ENCODE results near the gene LRRC9.

Gene LRRC9

GRCh38 chr14:59890676-59891075 lies 29.3 kb upstream of the LRRC9 start:
- TF ChIP-seq FOXP2 (optimal IDR thresholded peaks at IDR 0.05; ENCODE audit: borderline replicate concordance, extremely low read depth, extremely low read length, insufficient read depth) = no peak
- TF ChIP-seq REST (IDR thresholded peaks at IDR 0.05; ENCODE audit: insufficient read depth in 1 of 2, low read depth in 2 of 2, low read length in 2 of 2) = no peak
- no peak for TF ChIP-seq SIN3A (IDR thresholded peaks at IDR 0.05; ENCODE audit: borderline replicate concordance, insufficient read depth, low read length)

- TF ChIP-seq TAF1 (IDR thresholded peaks at IDR 0.05; ENCODE audit: borderline replicate concordance, insufficient read depth, low read length) (no peak), POLR2AphosphoS5 (IDR thresholded peaks at IDR 0.05; ENCODE audit: low read depth, low read length) (no peak), SIN3A (IDR thresholded peaks at IDR 0.05; ENCODE audit: borderline replicate concordance, insufficient read depth, low read length) (no peak), FOXP2 (optimal IDR thresholded peaks at IDR 0.05; ENCODE audit: borderline replicate concordance, extremely low read depth, extremely low read length, insufficient read depth) (no peak)
These were observed 24.2 kb upstream of the LRRC9 start for GRCh38 chr14:59895721-59896120.

- TF ChIP-seq TAF1 (IDR thresholded peaks at IDR 0.05; ENCODE audit: borderline replicate concordance, insufficient read depth, low read length) = no peak
- no peak for TF ChIP-seq SIN3A (IDR thresholded peaks at IDR 0.05; ENCODE audit: borderline replicate concordance, insufficient read depth, low read length)
- TF ChIP-seq POLR2AphosphoS5 (IDR thresholded peaks at IDR 0.05; ENCODE audit: low read depth, low read length) = no peak
- TF ChIP-seq FOXP2 (optimal IDR thresholded peaks at IDR 0.05; ENCODE audit: borderline replicate concordance, extremely low read depth, extremely low read length, insufficient read depth) = no peak
- no peak for TF ChIP-seq REST (IDR thresholded peaks at IDR 0.05; ENCODE audit: insufficient read depth in 1 of 2, low read depth in 2 of 2, low read length in 2 of 2)
These were observed 22.1 kb upstream of the LRRC9 start for GRCh38 chr14:59897757-59898383.

GRCh38 chr14:59900556-59900955 lies 19.4 kb upstream of the LRRC9 start:
- TF ChIP-seq FOXP2 (optimal IDR thresholded peaks at IDR 0.05; ENCODE audit: borderline replicate concordance, extremely low read depth, extremely low read length, insufficient read depth) (no peak), REST (IDR thresholded peaks at IDR 0.05; ENCODE audit: insufficient read depth in 1 of 2, low read depth in 2 of 2, low read length in 2 of 2) (no peak), SIN3A (IDR thresholded peaks at IDR 0.05; ENCODE audit: borderline replicate concordance, insufficient read depth, low read length) (no peak), TAF1 (IDR thresholded peaks at IDR 0.05; ENCODE audit: borderline replicate concordance, insufficient read depth, low read length) (no peak), POLR2AphosphoS5 (IDR thresholded peaks at IDR 0.05; ENCODE audit: low read depth, low read length) (no peak)

GRCh38 chr14:59904184-59904583 lies 15.8 kb upstream of the LRRC9 start:
- TF ChIP-seq TAF1 (IDR thresholded peaks at IDR 0.05; ENCODE audit: borderline replicate concordance, insufficient read depth, low read length) (no peak), REST (IDR thresholded peaks at IDR 0.05; ENCODE audit: insufficient read depth in 1 of 2, low read depth in 2 of 2, low read length in 2 of 2) (no peak), FOXP2 (optimal IDR thresholded peaks at IDR 0.05; ENCODE audit: borderline replicate concordance, extremely low read depth, extremely low read length, insufficient read depth) (no peak), SIN3A (IDR thresholded peaks at IDR 0.05; ENCODE audit: borderline replicate concordance, insufficient read depth, low read length) (no peak), POLR2AphosphoS5 (IDR thresholded peaks at IDR 0.05; ENCODE audit: low read depth, low read length) (no peak)
